ENCODE data around the gene PEX10.

- TF ChIP-seq CTCF (conservative IDR thresholded peaks at IDR 0.05) (no peak), EZH2 (IDR thresholded peaks at IDR 0.05; ENCODE audit: low read depth) (no peak)
These were observed 9.1 kb downstream of the PEX10 start for GRCh38 chr1:2403273-2403672.

Data from PC-9 (cell line).